Hepatocyte (in vitro differentiated cells): ENCODE measurements around the gene GPRIN3.

Source experiments
- CTCF ChIP-seq: fragments of 200-600 bp; sonication (generic); IDR thresholded peaks from 2 replicates; pipeline ENCODE4 v1.5.1; 2016; ENCODE audit warnings: antibody characterized with exemption, mild to moderate bottlenecking; ENCODE audit not compliant: poor library complexity
- EZH2 ChIP-seq: fragments of 200-600 bp; sonication (generic); IDR thresholded peaks from 2 replicates; pipeline ENCODE4 v1.6.1; 2016; ENCODE audit warnings: antibody characterized with exemption, mild to moderate bottlenecking, borderline replicate concordance
- EZH2phosphoT487 ChIP-seq: fragments of 200-600 bp; sonication (generic); IDR thresholded peaks from one replicate; pipeline ENCODE4 v1.6.1; 2018; ENCODE audit warnings: antibody characterized with exemption, mild to moderate bottlenecking, low read depth, moderate library complexity; ENCODE audit not compliant: unreplicated experiment, severe bottlenecking

GRCh38 chr4:89273741-89274141, 33.9 kb downstream of the GPRIN3 start:
- TF ChIP-seq EZH2 (no peak), CTCF (no peak), EZH2phosphoT487 (no peak)
